Measurements from ENCODE around the gene ANO3.
A peak's percentile ranks its signal among the peaks of the same experiment; 100 is the strongest.

ANO3 gene

DNA sequence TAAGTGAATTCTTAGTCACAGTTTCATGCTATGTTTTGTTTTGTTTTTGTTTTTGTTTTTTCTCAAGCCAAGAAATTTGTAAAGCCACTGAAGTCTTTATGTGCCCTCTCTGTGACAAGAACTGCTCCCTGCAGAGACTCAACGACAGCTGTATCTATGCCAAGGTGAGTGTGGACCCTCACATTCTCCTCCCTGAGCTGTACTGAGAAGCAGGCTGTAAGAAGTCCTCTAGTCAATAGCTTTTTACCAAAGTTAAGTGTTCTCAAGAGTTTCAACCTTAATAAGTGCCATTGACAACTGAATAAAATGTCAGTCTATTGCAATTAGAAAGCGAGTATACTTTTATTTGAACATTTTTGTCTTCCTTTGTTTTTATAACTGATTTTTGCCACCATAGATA is 221.3 kb downstream of the ANO3 start:
- no peaks in the 10 kb centered on the region for H3K36me3 ChIP-seq (ENCODE audit: control insufficient read depth, low read depth, low read length)
- no peaks in the 10 kb centered on the region for H3K9me3 ChIP-seq (ENCODE audit: control insufficient read depth, low read depth, low read length)
- H3K9ac ChIP-seq (ENCODE audit: low read length): no peak overlapping the region
- no peaks in the 10 kb centered on the region for H3K27me3 ChIP-seq (ENCODE audit: control insufficient read depth, insufficient read depth, low read length)
- H3K4me1 ChIP-seq (ENCODE audit: control insufficient read depth, low read depth, low read length): no peaks in the 10 kb centered on the region
- H3K4me3 ChIP-seq (ENCODE audit: low read length): no peak overlapping the region
- no peak overlapping the region for H3K27ac ChIP-seq (ENCODE audit: low read length)

DNA sequence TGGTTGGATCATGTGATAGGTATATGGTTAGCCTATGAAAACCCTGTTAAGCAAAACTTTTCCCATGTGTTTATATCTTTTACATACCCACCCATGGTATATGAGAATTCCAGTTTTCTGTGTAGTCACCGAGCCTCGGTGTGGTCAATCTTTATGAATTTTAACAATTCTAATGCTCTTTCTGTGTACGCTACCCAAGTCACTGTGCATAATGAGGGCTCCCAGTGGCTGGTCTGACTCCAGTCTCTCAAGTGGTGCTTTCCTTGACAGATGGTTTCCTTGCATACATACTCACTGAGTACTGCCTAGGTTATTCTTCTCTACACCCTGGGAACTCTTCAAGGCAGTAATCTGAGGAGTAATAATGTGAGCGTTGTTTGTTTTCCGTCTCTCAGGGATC is 222.5 kb downstream of the ANO3 start:
- Histone ChIP-seq H3K27ac (ENCODE audit: low read length) (no peak overlapping the region), H3K4me1 (ENCODE audit: control insufficient read depth, low read depth, low read length) (no peaks in the 10 kb centered on the region), H3K9me3 (ENCODE audit: control insufficient read depth, low read depth, low read length) (no peaks in the 10 kb centered on the region), H3K9ac (ENCODE audit: low read length) (no peak overlapping the region), H3K27me3 (ENCODE audit: control insufficient read depth, insufficient read depth, low read length) (no peaks in the 10 kb centered on the region), H3K4me3 (ENCODE audit: low read length) (no peak overlapping the region), H3K36me3 (ENCODE audit: control insufficient read depth, low read depth, low read length) (no peaks in the 10 kb centered on the region)

DNA sequence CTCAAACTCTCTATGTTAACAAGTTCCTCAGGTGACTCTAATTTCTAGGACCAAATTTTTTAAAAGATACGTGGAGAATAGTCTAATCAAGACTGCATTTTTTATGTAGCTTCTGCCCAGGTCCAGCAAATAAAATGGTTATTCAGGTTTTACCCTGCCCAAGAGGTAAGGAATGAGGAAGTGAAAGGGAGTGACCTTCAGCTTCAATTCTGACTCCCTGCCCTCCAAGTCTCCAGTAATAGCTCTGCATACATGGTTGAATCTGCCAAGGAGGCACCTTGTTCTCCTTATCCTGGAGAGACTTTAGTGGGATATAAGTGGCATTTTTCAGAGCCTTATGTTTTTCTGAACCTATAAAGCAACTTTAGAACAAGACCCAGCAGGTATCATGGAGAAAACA is 224.7 kb downstream of the ANO3 start:
- H3K4me3 ChIP-seq (ENCODE audit: low read length): no peak overlapping the region
- H3K27ac ChIP-seq (ENCODE audit: low read length): no peak overlapping the region
- H3K9ac ChIP-seq (ENCODE audit: low read length): no peak overlapping the region
- H3K4me1 ChIP-seq (ENCODE audit: control insufficient read depth, low read depth, low read length): no peaks in the 10 kb centered on the region
- H3K27me3 ChIP-seq (ENCODE audit: control insufficient read depth, insufficient read depth, low read length): no peaks in the 10 kb centered on the region
- no peaks in the 10 kb centered on the region for H3K36me3 ChIP-seq (ENCODE audit: control insufficient read depth, low read depth, low read length)
- H3K9me3 ChIP-seq (ENCODE audit: control insufficient read depth, low read depth, low read length): no peaks in the 10 kb centered on the region

- H3K9ac ChIP-seq (ENCODE audit: low read length): no peak overlapping the region
- H3K9me3 ChIP-seq (ENCODE audit: control insufficient read depth, low read depth, low read length): no peaks in the 10 kb centered on the region
- no peaks in the 10 kb centered on the region for H3K27me3 ChIP-seq (ENCODE audit: control insufficient read depth, insufficient read depth, low read length)
- H3K27ac ChIP-seq (ENCODE audit: low read length): no peak overlapping the region
- H3K36me3 ChIP-seq (ENCODE audit: control insufficient read depth, low read depth, low read length): no peaks in the 10 kb centered on the region
- H3K4me3 ChIP-seq (ENCODE audit: low read length): no peak overlapping the region
- no peaks in the 10 kb centered on the region for H3K4me1 ChIP-seq (ENCODE audit: control insufficient read depth, low read depth, low read length)
These were observed 225.7 kb downstream of the ANO3 start for GRCh38 chr11:26557666-26558065.

GRCh38 chr11:26558190-26558589 is 226.3 kb downstream of the ANO3 start:
- Histone ChIP-seq H3K27ac (ENCODE audit: low read length) (no peak overlapping the region), H3K36me3 (ENCODE audit: control insufficient read depth, low read depth, low read length) (no peaks in the 10 kb centered on the region), H3K9ac (ENCODE audit: low read length) (no peak overlapping the region), H3K9me3 (ENCODE audit: control insufficient read depth, low read depth, low read length) (no peaks in the 10 kb centered on the region), H3K4me1 (ENCODE audit: control insufficient read depth, low read depth, low read length) (no peaks in the 10 kb centered on the region), H3K4me3 (ENCODE audit: low read length) (no peak overlapping the region), H3K27me3 (ENCODE audit: control insufficient read depth, insufficient read depth, low read length) (no peaks in the 10 kb centered on the region)

GRCh38 chr11:26569646-26570045 is 237.7 kb downstream of the ANO3 start:
- no peaks in the 10 kb centered on the region for H3K27me3 ChIP-seq (ENCODE audit: control insufficient read depth, insufficient read depth, low read length)
- no peak overlapping the region for H3K9ac ChIP-seq (ENCODE audit: low read length)
- no peak overlapping the region for H3K4me3 ChIP-seq (ENCODE audit: low read length)

GRCh38 chr11:26571861-26572654 is 240.1 kb downstream of the ANO3 start, which contains the start of gene MUC15:
Gene MUC15, minus strand, starts transcription at chr11:26572263. Its CDS starts 5,169 bp downstream, at chr11:26567094.
- no peak within 1 kb of the TSS for H3K27ac ChIP-seq (ENCODE audit: low read length)
- H3K9ac ChIP-seq (ENCODE audit: low read length): no peak within 1 kb of the TSS
- no peaks in the 10 kb centered on the region for H3K36me3 ChIP-seq (ENCODE audit: control insufficient read depth, low read depth, low read length)
- no peaks in the 10 kb centered on the region for H3K27me3 ChIP-seq (ENCODE audit: control insufficient read depth, insufficient read depth, low read length)
- no peaks in the 10 kb centered on the region for H3K9me3 ChIP-seq (ENCODE audit: control insufficient read depth, low read depth, low read length)
- no peak within 1 kb of the TSS for H3K4me3 ChIP-seq (ENCODE audit: low read length)
- peaks cover 15% of the 10 kb centered on the region for H3K4me1 ChIP-seq (ENCODE audit: control insufficient read depth, low read depth, low read length)

More at GRCh38 chr11:26569646-26570045, 237.7 kb downstream of the ANO3 start:
- Histone ChIP-seq H3K36me3 (ENCODE audit: control insufficient read depth, low read depth, low read length) (no peaks in the 10 kb centered on the region), H3K4me1 (ENCODE audit: control insufficient read depth, low read depth, low read length) (peaks cover 15% of the 10 kb centered on the region), H3K9me3 (ENCODE audit: control insufficient read depth, low read depth, low read length) (no peaks in the 10 kb centered on the region), H3K27ac (ENCODE audit: low read length) (no peak overlapping the region)

DNA sequence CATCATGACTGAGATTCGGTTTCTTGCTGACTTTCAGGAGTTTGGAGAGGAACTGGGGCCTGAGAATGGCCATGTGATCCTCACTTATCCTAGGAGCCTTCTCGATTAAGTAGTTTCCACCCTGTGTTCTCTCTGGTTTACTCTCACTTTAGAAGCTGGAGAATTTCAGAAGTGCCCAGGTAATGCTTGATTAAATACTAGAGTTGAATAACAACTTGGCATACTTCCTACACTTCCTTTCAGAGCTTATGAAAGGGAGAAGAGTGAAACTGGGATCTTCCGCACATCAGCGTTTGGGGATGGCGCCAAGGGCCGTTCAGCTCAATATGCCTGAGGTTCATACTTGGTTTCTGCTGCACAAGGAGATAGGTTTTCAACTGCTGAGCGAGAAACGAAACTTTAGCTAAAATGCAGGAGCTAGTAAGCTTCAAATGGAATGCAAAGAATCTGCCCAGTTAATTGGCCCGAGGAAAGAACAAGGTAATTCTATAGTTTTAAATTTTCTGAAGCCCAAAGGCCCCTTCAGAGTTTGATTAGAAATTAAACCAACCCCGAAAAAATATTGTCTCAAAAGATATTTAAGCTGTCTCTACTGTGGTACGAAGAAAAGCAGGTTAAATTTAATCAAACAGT is 241.0 kb downstream of the ANO3 start:
- no peak overlapping the region for H3K4me3 ChIP-seq (ENCODE audit: low read length)
- H3K4me1 ChIP-seq (ENCODE audit: control insufficient read depth, low read depth, low read length): peaks cover 15% of the 10 kb centered on the region
- H3K27me3 ChIP-seq (ENCODE audit: control insufficient read depth, insufficient read depth, low read length): no peaks in the 10 kb centered on the region
- H3K9ac ChIP-seq (ENCODE audit: low read length): no peak overlapping the region
- no peaks in the 10 kb centered on the region for H3K36me3 ChIP-seq (ENCODE audit: control insufficient read depth, low read depth, low read length)
- no peaks in the 10 kb centered on the region for H3K9me3 ChIP-seq (ENCODE audit: control insufficient read depth, low read depth, low read length)
- H3K27ac ChIP-seq (ENCODE audit: low read length): no peak overlapping the region

DNA sequence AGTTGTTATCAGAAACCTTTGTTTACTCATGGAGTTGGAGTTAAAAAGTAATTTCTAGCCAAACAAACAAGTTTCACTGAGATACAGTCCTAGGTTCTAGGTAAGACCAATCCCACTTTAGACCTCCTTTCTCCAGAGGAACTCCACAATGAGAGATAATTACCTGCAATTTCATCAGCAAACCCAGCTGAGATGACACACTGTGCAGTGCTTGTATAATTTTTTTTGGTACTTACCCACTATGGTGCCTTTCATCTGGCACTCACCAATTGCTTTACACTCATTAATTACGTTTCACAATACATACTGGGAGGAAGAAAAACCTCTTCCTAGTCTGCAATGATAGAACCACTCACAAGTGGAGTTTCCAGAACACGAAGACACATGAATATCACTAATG is 242.0 kb downstream of the ANO3 start:
- H3K4me1 ChIP-seq (ENCODE audit: control insufficient read depth, low read depth, low read length): peaks cover 17% of the 10 kb centered on the region
- H3K4me3 ChIP-seq (ENCODE audit: low read length): no peak overlapping the region
- H3K27me3 ChIP-seq (ENCODE audit: control insufficient read depth, insufficient read depth, low read length): no peaks in the 10 kb centered on the region
- no peaks in the 10 kb centered on the region for H3K9me3 ChIP-seq (ENCODE audit: control insufficient read depth, low read depth, low read length)
- H3K36me3 ChIP-seq (ENCODE audit: control insufficient read depth, low read depth, low read length): no peaks in the 10 kb centered on the region
- H3K27ac ChIP-seq (ENCODE audit: low read length): no peak overlapping the region
- no peak overlapping the region for H3K9ac ChIP-seq (ENCODE audit: low read length)

- Histone ChIP-seq H3K4me3 (ENCODE audit: low read length) (no peak overlapping the region), H3K9ac (ENCODE audit: low read length) (no peak overlapping the region), H3K27ac (ENCODE audit: low read length) (no peak overlapping the region), H3K9me3 (ENCODE audit: control insufficient read depth, low read depth, low read length) (no peaks in the 10 kb centered on the region), H3K27me3 (ENCODE audit: control insufficient read depth, insufficient read depth, low read length) (no peaks in the 10 kb centered on the region), H3K36me3 (ENCODE audit: control insufficient read depth, low read depth, low read length) (no peaks in the 10 kb centered on the region), H3K4me1 (ENCODE audit: control insufficient read depth, low read depth, low read length) (peaks cover 26% of the 10 kb centered on the region)
These were observed 244.0 kb downstream of the ANO3 start for GRCh38 chr11:26575946-26576345.

GRCh38 chr11:26578998-26579661 is 247.2 kb downstream of the ANO3 start:
- Histone ChIP-seq H3K27ac (ENCODE audit: low read length) (peak overlapping the region; percentile 64), H3K9me3 (ENCODE audit: control insufficient read depth, low read depth, low read length) (no peaks in the 10 kb centered on the region), H3K4me3 (ENCODE audit: low read length) (no peak overlapping the region), H3K36me3 (ENCODE audit: control insufficient read depth, low read depth, low read length) (no peaks in the 10 kb centered on the region), H3K4me1 (ENCODE audit: control insufficient read depth, low read depth, low read length) (peaks cover 11% of the 10 kb centered on the region), H3K9ac (ENCODE audit: low read length) (no peak overlapping the region), H3K27me3 (ENCODE audit: control insufficient read depth, insufficient read depth, low read length) (no peaks in the 10 kb centered on the region)
